Right lobe of liver (tissue), 6 donors: ENCODE measurements around the gene BTAF1. TPM values are rescaled to one million over a fixed set of nuclear protein-coding genes. Genes with fewer than 3 reads are reported as not detected.
A peak's percentile ranks its signal among the peaks of the same experiment; 100 is the strongest.
"Not testable (repeated sequence)": the region's sequence is repeated elsewhere in the genome, so short reads cannot be mapped to it uniquely, and the experiment has no call there.

ENCODE experiments used
- ATAC-seq, 4 donors: fragments of 200-7000 bp; cut with Tn5 transposase; one replicate each; pipeline ENCODE4 v1.9.1; 2020; ENCODE audit warnings: mild to moderate bottlenecking in 4 of 4, moderate library complexity in 4 of 4
- DNase-seq, 3 donors: peaks; one replicate each; pipeline ENCODE4 v3.0.0-alpha.2; 2020
- H3K27ac ChIP-seq, 3 donors: fragments of 200-600 bp; one replicate each; pipeline ENCODE4 v1.8.0; 2022
- H3K27me3 ChIP-seq, 2 donors: fragments of 200-600 bp; one replicate each; pipeline ENCODE4 v1.8.0; 2022
- H3K36me3 ChIP-seq, 4 donors: fragments of 200-600 bp; sonication (generic) in 1 of 4; one replicate each; pipeline versions ENCODE4 v1.5.1 to v1.8.0; 2017 to 2022; ENCODE audit warnings: control low read depth in 1 of 4
- H3K4me1 ChIP-seq, 4 donors: fragments of 200-600 bp; sonication (generic) in 1 of 4; one replicate each; pipeline versions ENCODE4 v1.5.1 to v1.8.0; 2017 to 2022; ENCODE audit warnings: control low read depth in 1 of 4
- H3K4me3 ChIP-seq, 3 donors: fragments of 200-600 bp; one replicate each; pipeline ENCODE4 v1.8.0; 2022
- H3K9me3 ChIP-seq, 4 donors: fragments of 200-600 bp; sonication (generic) in 1 of 4; one replicate each; pipeline versions ENCODE4 v1.5.1 to v1.8.0; 2017 to 2022; ENCODE audit warnings: control low read depth in 1 of 4
- POLR2A ChIP-seq: fragments of 450-650 bp; IDR thresholded peaks from one replicate; pipeline ENCODE4 v1.6.1; 2017; ENCODE audit warnings: antibody characterized with exemption, mild to moderate bottlenecking
- WGBS: methylation state at CpG from one replicate; pipeline ENCODE4 v1.1.6; 2018; ENCODE audit warnings: low coverage, low lambda C conversion rate; ENCODE audit not compliant: insufficient coverage; ENCODE audit errors: missing lambda C conversion rate; 5-methylcytosine and 5-hydroxymethylcytosine counted together
- intact Hi-C, 2 donors: fragments of 100-400 bp; cut with DNase I; formaldehyde crosslinking; loops; one replicate each; pipeline versions ENCODE4 v1.11.2 to v1.14.1; 2022
- total RNA-seq, 6 experiments: library from RNA; depleted of rRNA in 2 of 6; stranded (reverse); fragments of >200 nt in 2 of 6; fragmentation: NEBNext Ultra II Directional in 3 of 6; extraction: Animal tissue kit (Norgen Biotek cat#: 25700) in 3 of 6; gene quantifications; one replicate each; pipeline versions ENCODE4 v1.1.0 to v1.2.4, GENCODE V29; 2016 to 2023
- TF ChIP-seq, protein P1 (sequence below), 4 donors: fragments of 200-600 bp in 3 of 4; fragments of 450-650 bp in 1 of 4; IDR thresholded peaks; one replicate each; pipeline versions ENCODE4 v1.5.1 to v1.8.0; 2016 to 2022; ENCODE audit warnings: antibody characterized with exemption in 4 of 4, mild to moderate bottlenecking in 2 of 4
- donor health status: DM: no; HTN: yes; CAD: no.
- donor health status: DM: no; HTN: no; CAD: no.
- donor health status: DM: no; HTN: no; CAD: no.
- donor health status: DM: no; HTN: yes; CAD: no.
- donor health status: DM: no; HTN: yes; CAD: no.

BTAF1 gene
- total RNA-seq, 6 experiments from 2014 or later = 13.4 to 20.3 (median 17.4) TPM

DNA sequence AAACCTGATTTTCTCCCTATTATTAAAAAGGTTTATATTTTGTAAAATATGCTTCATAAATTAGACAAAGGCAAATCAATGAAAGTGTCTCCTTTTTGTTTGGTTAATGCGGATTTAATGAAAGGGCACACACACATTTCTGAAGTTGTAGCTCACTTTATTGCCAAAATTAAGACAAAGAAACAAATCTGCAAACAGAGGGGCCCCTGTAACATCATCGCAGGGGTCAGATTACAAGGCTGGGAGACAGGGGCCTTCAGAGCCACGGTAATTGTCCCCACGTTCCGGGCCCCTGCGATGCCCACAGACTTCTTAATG lies 36.7 kb upstream of the BTAF1 start:
- Histone ChIP-seq H3K36me3 (no peaks in the 10 kb centered on the region), H3K27me3 (no peaks in the 10 kb centered on the region), H3K9me3 (no peaks in the 10 kb centered on the region), H3K27ac (no peak overlapping the region), H3K4me1 (peaks cover 0 to 10% (median 5%) of the 10 kb centered on the region in 4 donors), H3K4me3 (peak overlapping the region in 2 of 3 donors; percentile 43 to 52)
- no peak for TF ChIP-seq POLR2A
- TF ChIP-seq, protein P1, sequence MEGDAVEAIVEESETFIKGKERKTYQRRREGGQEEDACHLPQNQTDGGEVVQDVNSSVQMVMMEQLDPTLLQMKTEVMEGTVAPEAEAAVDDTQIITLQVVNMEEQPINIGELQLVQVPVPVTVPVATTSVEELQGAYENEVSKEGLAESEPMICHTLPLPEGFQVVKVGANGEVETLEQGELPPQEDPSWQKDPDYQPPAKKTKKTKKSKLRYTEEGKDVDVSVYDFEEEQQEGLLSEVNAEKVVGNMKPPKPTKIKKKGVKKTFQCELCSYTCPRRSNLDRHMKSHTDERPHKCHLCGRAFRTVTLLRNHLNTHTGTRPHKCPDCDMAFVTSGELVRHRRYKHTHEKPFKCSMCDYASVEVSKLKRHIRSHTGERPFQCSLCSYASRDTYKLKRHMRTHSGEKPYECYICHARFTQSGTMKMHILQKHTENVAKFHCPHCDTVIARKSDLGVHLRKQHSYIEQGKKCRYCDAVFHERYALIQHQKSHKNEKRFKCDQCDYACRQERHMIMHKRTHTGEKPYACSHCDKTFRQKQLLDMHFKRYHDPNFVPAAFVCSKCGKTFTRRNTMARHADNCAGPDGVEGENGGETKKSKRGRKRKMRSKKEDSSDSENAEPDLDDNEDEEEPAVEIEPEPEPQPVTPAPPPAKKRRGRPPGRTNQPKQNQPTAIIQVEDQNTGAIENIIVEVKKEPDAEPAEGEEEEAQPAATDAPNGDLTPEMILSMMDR (IDR thresholded peaks at IDR 0.05) = no peak
- DNase-seq (no peak), ATAC-seq (no peak)
- intact Hi-C loops = no loop called here
- 37% methylated on average over 6 of the region's 6 CpGs for WGBS

DNA sequence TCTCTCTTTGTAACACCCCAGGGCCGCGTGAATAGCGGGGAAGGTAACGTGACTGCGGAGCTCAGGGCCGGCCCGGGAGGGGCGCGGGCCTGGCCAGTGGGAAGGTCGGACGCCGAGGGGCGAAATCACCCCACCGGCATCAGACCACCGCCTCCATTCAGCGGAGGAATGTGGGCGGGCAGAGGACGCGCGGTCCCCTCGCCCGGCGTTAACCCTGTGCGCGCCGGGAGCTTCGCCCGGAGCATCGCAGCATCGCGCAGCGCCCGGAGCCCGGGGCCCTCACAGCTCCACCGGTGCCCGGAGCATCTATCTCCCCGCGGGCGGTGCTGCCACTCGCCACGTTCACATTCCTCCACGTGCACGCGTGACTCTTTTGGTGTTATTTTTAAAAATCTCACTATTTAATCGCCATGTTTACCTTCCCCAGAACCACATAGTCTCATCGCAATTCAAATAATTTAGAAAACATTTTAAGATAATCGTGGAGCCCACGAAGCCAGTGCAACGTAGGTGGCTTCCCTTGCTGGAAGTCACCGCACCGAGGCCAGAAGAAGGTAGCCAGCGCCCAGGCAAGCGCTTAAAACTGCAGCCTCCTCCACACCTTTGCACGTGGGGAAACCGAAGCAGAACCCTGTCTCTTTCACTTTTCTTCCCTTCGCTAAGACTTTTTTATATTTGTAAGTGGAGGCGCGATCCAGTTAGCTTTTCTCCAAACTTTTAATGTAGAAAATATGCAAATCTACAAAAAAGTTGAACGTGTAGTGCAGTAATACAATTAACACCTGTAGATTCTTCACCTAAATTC lies 36.1 kb upstream of the BTAF1 start:
- ATAC-seq (peak; percentile 45 to 68 (median 66)), DNase-seq (no peak)
- H3K36me3 ChIP-seq = no peaks in the 10 kb centered on the region
- WGBS = 1% methylated on average over 21 of the region's 59 CpGs
- H3K27me3 ChIP-seq = no peaks in the 10 kb centered on the region
- no peak for TF ChIP-seq POLR2A
- TF ChIP-seq, protein P1 (IDR thresholded peaks at IDR 0.05) = no peak
- intact Hi-C loops = no loop called here
- no peak overlapping the region for H3K27ac ChIP-seq
- peak overlapping the region; percentile 29 to 52 (median 43) for H3K4me3 ChIP-seq
- no peaks in the 10 kb centered on the region for H3K9me3 ChIP-seq
- H3K4me1 ChIP-seq = peaks cover 0 to 10% (median 5%) of the 10 kb centered on the region in 4 donors

DNA sequence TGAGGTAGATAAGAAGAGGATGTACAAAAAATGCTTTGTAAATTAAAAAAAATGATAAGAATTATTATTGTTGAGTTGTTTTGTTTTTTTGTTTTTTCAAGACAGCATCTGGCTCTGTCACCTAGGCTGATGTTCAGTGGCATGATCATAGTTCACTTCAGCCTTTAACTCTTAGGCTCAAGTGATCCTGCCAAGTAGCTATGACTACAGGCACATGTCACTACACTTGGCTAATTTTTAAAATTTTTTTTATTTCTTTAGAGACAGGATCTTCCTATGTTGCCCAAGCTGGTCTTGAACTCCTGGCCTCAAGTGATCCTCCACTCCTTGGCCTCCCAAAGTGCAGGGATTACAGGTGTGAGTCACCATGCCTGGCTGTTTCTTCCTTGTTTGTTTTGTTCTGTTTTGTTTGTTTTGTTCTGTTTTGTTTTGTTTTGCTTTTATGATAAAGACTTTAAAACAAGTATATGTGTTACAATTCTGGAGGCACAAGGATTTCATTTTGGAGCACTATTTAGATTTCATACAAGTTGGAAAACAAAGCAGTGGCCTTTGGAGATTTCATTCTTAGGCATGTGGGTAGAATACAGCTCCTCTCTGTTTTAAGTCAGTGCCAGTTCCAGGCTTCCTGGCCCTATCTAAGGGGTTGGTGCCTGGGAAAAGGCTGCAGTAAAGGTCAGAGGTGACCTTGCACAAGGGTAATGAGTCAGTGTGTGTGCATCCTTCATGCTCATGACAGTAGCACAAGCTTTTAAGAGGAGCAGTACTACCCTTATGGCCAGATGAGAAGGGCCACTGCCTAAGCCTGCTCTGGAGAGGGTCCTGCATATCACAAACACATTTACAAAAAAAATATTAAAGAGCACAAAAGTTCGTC lies 32.2 kb upstream of the BTAF1 start:
- TF ChIP-seq POLR2A = no peak
- TF ChIP-seq, protein P1 (IDR thresholded peaks at IDR 0.05) = no peak
- Histone ChIP-seq H3K4me3 (no peak overlapping the region), H3K36me3 (no peaks in the 10 kb centered on the region), H3K9me3 (no peaks in the 10 kb centered on the region), H3K4me1 (peaks cover 0 to 10% (median 5%) of the 10 kb centered on the region in 4 donors), H3K27me3 (no peaks in the 10 kb centered on the region), H3K27ac (no peak overlapping the region)
- WGBS = 100% methylated on average over 1 of the region's 1 CpG
- no peak for DNase-seq
- ATAC-seq = peak in 3 of 4 donors; percentile 14 to 90 (median 47)
- intact Hi-C loops = no loop called here

DNA sequence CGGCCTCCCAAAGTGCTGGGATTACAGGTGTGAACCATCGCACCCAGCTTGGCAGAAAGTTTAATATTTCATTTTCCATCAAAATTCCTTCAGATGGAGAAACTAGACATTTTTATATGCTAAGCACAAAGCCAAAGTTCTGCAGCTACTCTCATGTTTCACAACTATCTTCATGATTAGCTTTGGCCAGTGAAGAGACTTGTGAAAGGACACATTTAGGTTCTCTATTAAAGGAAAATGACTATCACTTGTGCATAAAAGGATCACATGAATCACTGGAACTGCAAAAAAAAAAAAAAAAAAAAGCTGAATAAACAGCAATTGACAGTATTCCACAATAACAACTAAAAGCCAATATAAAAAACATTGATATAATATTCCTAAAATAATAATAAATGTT lies 30.5 kb upstream of the BTAF1 start:
- Histone ChIP-seq H3K27me3 (no peaks in the 10 kb centered on the region), H3K9me3 (no peaks in the 10 kb centered on the region), H3K4me3 (no peak overlapping the region), H3K36me3 (no peaks in the 10 kb centered on the region), H3K4me1 (peaks cover 0 to 3% (median under 1%) of the 10 kb centered on the region in 4 donors), H3K27ac (no peak overlapping the region)
- intact Hi-C loops = no loop called here
- WGBS = no CpG with 5 or more reads among the region's 2 CpGs
- ATAC-seq (no peak), DNase-seq (no peak)
- TF ChIP-seq POLR2A = no peak
- TF ChIP-seq, protein P1 (IDR thresholded peaks at IDR 0.05) = no peak

DNA sequence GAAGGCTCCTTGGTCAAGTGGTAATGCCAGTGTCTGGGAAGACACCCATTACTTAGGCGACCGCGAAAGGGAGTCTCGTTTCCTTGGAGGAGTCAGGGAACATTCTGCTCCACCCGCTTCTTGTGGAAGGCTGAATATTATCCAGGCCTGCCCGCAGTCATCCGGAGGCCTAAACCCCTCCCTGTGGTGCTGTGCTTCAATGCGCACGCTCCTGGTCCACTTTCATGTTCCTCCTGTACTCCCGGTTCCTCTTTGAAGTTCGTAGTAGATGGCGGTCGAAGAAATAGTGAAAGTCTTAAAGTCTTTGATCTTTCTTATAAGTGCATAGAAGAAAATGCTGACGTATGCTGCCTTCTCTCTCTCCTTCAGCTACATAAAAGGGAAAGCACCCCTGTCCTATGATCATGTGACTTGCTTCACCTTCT lies 29.3 kb upstream of the BTAF1 start:
- 74% methylated on average over 6 of the region's 14 CpGs for WGBS
- H3K27ac ChIP-seq, H3K27me3 ChIP-seq, H3K4me3 ChIP-seq, H3K4me1 ChIP-seq, ATAC-seq, intact Hi-C loops, H3K9me3 ChIP-seq, DNase-seq, H3K36me3 ChIP-seq: not testable (repeated sequence)
